ENCODE data around the gene STK32A. TPM values are rescaled to one million over a fixed set of nuclear protein-coding genes. Genes with fewer than 3 reads are reported as not detected.

The STK32A gene
- polyA plus RNA-seq, 2 donors: 0.04 to 0.09 TPM

- no peaks in the 10 kb centered on the region for H3K36me3 ChIP-seq (ENCODE audit: control insufficient read depth in 2 of 2, insufficient read depth in 2 of 2, low read length in 1 of 2)
- H3K27me3 ChIP-seq (ENCODE audit: control insufficient read depth in 1 of 2, insufficient read depth in 2 of 2, low read length in 2 of 2): no peaks in the 10 kb centered on the region
- H3K9me3 ChIP-seq (ENCODE audit: control insufficient read depth in 2 of 2, insufficient read depth in 1 of 2, low read depth in 1 of 2, low read length in 1 of 2): no peaks in the 10 kb centered on the region
- H3K4me3 ChIP-seq (ENCODE audit: low read depth in 1 of 2, low read length in 2 of 2): peak overlapping the region in 1 of 2 donors; percentile 3
- peak overlapping the region in 1 of 2 donors; percentile 61 for H3K27ac ChIP-seq (ENCODE audit: low read depth in 2 of 2, low read length in 1 of 2)
- 58 to 83% methylated on average over 9 of the region's 9 CpGs for WGBS, 2 donors
- H3K4me1 ChIP-seq (ENCODE audit: control insufficient read depth in 2 of 2, insufficient read depth in 2 of 2, low read length in 1 of 2): no peaks in the 10 kb centered on the region
Measured at GRCh38 chr5:147305147-147305546, 70.3 kb downstream of the STK32A start.

GRCh38 chr5:147306351-147306750 lies 71.5 kb downstream of the STK32A start:
- Histone ChIP-seq H3K4me1 (ENCODE audit: control insufficient read depth in 2 of 2, insufficient read depth in 2 of 2, low read length in 1 of 2) (no peaks in the 10 kb centered on the region), H3K27ac (ENCODE audit: low read depth in 2 of 2, low read length in 1 of 2) (no peak overlapping the region), H3K36me3 (ENCODE audit: control insufficient read depth in 2 of 2, insufficient read depth in 2 of 2, low read length in 1 of 2) (no peaks in the 10 kb centered on the region), H3K4me3 (ENCODE audit: low read depth in 1 of 2, low read length in 2 of 2) (no peak overlapping the region), H3K27me3 (ENCODE audit: control insufficient read depth in 1 of 2, insufficient read depth in 2 of 2, low read length in 2 of 2) (no peaks in the 10 kb centered on the region), H3K9me3 (ENCODE audit: control insufficient read depth in 2 of 2, insufficient read depth in 1 of 2, low read depth in 1 of 2, low read length in 1 of 2) (no peaks in the 10 kb centered on the region)

- 76 to 81% methylated on average over 4 of the region's 4 CpGs for WGBS, 2 donors
- no peak overlapping the region for H3K4me3 ChIP-seq (ENCODE audit: low read depth in 1 of 2, low read length in 2 of 2)
- no peaks in the 10 kb centered on the region for H3K27me3 ChIP-seq (ENCODE audit: control insufficient read depth in 1 of 2, insufficient read depth in 2 of 2, low read length in 2 of 2)
- no peaks in the 10 kb centered on the region for H3K36me3 ChIP-seq (ENCODE audit: control insufficient read depth in 2 of 2, insufficient read depth in 2 of 2, low read length in 1 of 2)
- H3K9me3 ChIP-seq (ENCODE audit: control insufficient read depth in 2 of 2, insufficient read depth in 1 of 2, low read depth in 1 of 2, low read length in 1 of 2): no peaks in the 10 kb centered on the region
- H3K27ac ChIP-seq (ENCODE audit: low read depth in 2 of 2, low read length in 1 of 2): no peak overlapping the region
- no peaks in the 10 kb centered on the region for H3K4me1 ChIP-seq (ENCODE audit: control insufficient read depth in 2 of 2, insufficient read depth in 2 of 2, low read length in 1 of 2)
Measured at GRCh38 chr5:147307170-147307569, 72.3 kb downstream of the STK32A start.

- H3K36me3 ChIP-seq (ENCODE audit: control insufficient read depth in 2 of 2, insufficient read depth in 2 of 2, low read length in 1 of 2): no peaks in the 10 kb centered on the region
- H3K4me1 ChIP-seq (ENCODE audit: control insufficient read depth in 2 of 2, insufficient read depth in 2 of 2, low read length in 1 of 2): no peaks in the 10 kb centered on the region
- H3K4me3 ChIP-seq (ENCODE audit: low read depth in 1 of 2, low read length in 2 of 2): no peak overlapping the region
- no peak overlapping the region for H3K27ac ChIP-seq (ENCODE audit: low read depth in 2 of 2, low read length in 1 of 2)
- 59 to 69% methylated on average over 4 of the region's 4 CpGs for WGBS, 2 donors
- H3K9me3 ChIP-seq (ENCODE audit: control insufficient read depth in 2 of 2, insufficient read depth in 1 of 2, low read depth in 1 of 2, low read length in 1 of 2): no peaks in the 10 kb centered on the region
- no peaks in the 10 kb centered on the region for H3K27me3 ChIP-seq (ENCODE audit: control insufficient read depth in 1 of 2, insufficient read depth in 2 of 2, low read length in 2 of 2)
Measured at GRCh38 chr5:147309621-147310020, 74.8 kb downstream of the STK32A start.

GRCh38 chr5:147310059-147310704 lies 75.4 kb downstream of the STK32A start:
- 55 to 63% methylated on average over 10 of the region's 10 CpGs for WGBS, 2 donors
- H3K4me1 ChIP-seq (ENCODE audit: control insufficient read depth in 2 of 2, insufficient read depth in 2 of 2, low read length in 1 of 2): no peaks in the 10 kb centered on the region
- H3K4me3 ChIP-seq (ENCODE audit: low read depth in 1 of 2, low read length in 2 of 2): no peak overlapping the region
- peak overlapping the region; percentile 17 to 49 for H3K27ac ChIP-seq (ENCODE audit: low read depth in 2 of 2, low read length in 1 of 2)
- H3K27me3 ChIP-seq (ENCODE audit: control insufficient read depth in 1 of 2, insufficient read depth in 2 of 2, low read length in 2 of 2): no peaks in the 10 kb centered on the region
- no peaks in the 10 kb centered on the region for H3K36me3 ChIP-seq (ENCODE audit: control insufficient read depth in 2 of 2, insufficient read depth in 2 of 2, low read length in 1 of 2)
- H3K9me3 ChIP-seq (ENCODE audit: control insufficient read depth in 2 of 2, insufficient read depth in 1 of 2, low read depth in 1 of 2, low read length in 1 of 2): no peaks in the 10 kb centered on the region

GRCh38 chr5:147317978-147318684 lies 83.3 kb downstream of the STK32A start:
- H3K27ac ChIP-seq (ENCODE audit: low read depth in 2 of 2, low read length in 1 of 2): no peak overlapping the region
- no peak overlapping the region for H3K4me3 ChIP-seq (ENCODE audit: low read depth in 1 of 2, low read length in 2 of 2)
- H3K4me1 ChIP-seq (ENCODE audit: control insufficient read depth in 2 of 2, insufficient read depth in 2 of 2, low read length in 1 of 2): no peaks in the 10 kb centered on the region
- no peaks in the 10 kb centered on the region for H3K27me3 ChIP-seq (ENCODE audit: control insufficient read depth in 1 of 2, insufficient read depth in 2 of 2, low read length in 2 of 2)
- no peaks in the 10 kb centered on the region for H3K9me3 ChIP-seq (ENCODE audit: control insufficient read depth in 2 of 2, insufficient read depth in 1 of 2, low read depth in 1 of 2, low read length in 1 of 2)
- no peaks in the 10 kb centered on the region for H3K36me3 ChIP-seq (ENCODE audit: control insufficient read depth in 2 of 2, insufficient read depth in 2 of 2, low read length in 1 of 2)
- 79 to 85% methylated on average over 7 of the region's 7 CpGs for WGBS, 2 donors

- Histone ChIP-seq H3K9me3 (ENCODE audit: control insufficient read depth in 2 of 2, insufficient read depth in 1 of 2, low read depth in 1 of 2, low read length in 1 of 2) (no peaks in the 10 kb centered on the region), H3K27ac (ENCODE audit: low read depth in 2 of 2, low read length in 1 of 2) (no peak overlapping the region), H3K4me3 (ENCODE audit: low read depth in 1 of 2, low read length in 2 of 2) (no peak overlapping the region), H3K36me3 (ENCODE audit: control insufficient read depth in 2 of 2, insufficient read depth in 2 of 2, low read length in 1 of 2) (no peaks in the 10 kb centered on the region), H3K4me1 (ENCODE audit: control insufficient read depth in 2 of 2, insufficient read depth in 2 of 2, low read length in 1 of 2) (no peaks in the 10 kb centered on the region), H3K27me3 (ENCODE audit: control insufficient read depth in 1 of 2, insufficient read depth in 2 of 2, low read length in 2 of 2) (no peaks in the 10 kb centered on the region)
- 47 to 59% methylated on average over 1 of the region's 1 CpG for WGBS, 2 donors
Measured at GRCh38 chr5:147321569-147321968, 86.7 kb downstream of the STK32A start.

- 63 to 74% methylated on average over 4 of the region's 4 CpGs for WGBS, 2 donors
- H3K4me1 ChIP-seq (ENCODE audit: control insufficient read depth in 2 of 2, insufficient read depth in 2 of 2, low read length in 1 of 2): no peaks in the 10 kb centered on the region
- no peak overlapping the region for H3K27ac ChIP-seq (ENCODE audit: low read depth in 2 of 2, low read length in 1 of 2)
- no peaks in the 10 kb centered on the region for H3K9me3 ChIP-seq (ENCODE audit: control insufficient read depth in 2 of 2, insufficient read depth in 1 of 2, low read depth in 1 of 2, low read length in 1 of 2)
- H3K27me3 ChIP-seq (ENCODE audit: control insufficient read depth in 1 of 2, insufficient read depth in 2 of 2, low read length in 2 of 2): no peaks in the 10 kb centered on the region
- H3K4me3 ChIP-seq (ENCODE audit: low read depth in 1 of 2, low read length in 2 of 2): no peak overlapping the region
- no peaks in the 10 kb centered on the region for H3K36me3 ChIP-seq (ENCODE audit: control insufficient read depth in 2 of 2, insufficient read depth in 2 of 2, low read length in 1 of 2)
Measured at GRCh38 chr5:147327421-147327820, 92.6 kb downstream of the STK32A start.

GRCh38 chr5:147327905-147328304 lies 93.1 kb downstream of the STK32A start:
- WGBS, 2 donors: 92% methylated on average over 2 of the region's 2 CpGs
- H3K27ac ChIP-seq (ENCODE audit: low read depth in 2 of 2, low read length in 1 of 2): no peak overlapping the region
- H3K4me3 ChIP-seq (ENCODE audit: low read depth in 1 of 2, low read length in 2 of 2): no peak overlapping the region
- H3K4me1 ChIP-seq (ENCODE audit: control insufficient read depth in 2 of 2, insufficient read depth in 2 of 2, low read length in 1 of 2): no peaks in the 10 kb centered on the region
- no peaks in the 10 kb centered on the region for H3K27me3 ChIP-seq (ENCODE audit: control insufficient read depth in 1 of 2, insufficient read depth in 2 of 2, low read length in 2 of 2)
- no peaks in the 10 kb centered on the region for H3K9me3 ChIP-seq (ENCODE audit: control insufficient read depth in 2 of 2, insufficient read depth in 1 of 2, low read depth in 1 of 2, low read length in 1 of 2)
- no peaks in the 10 kb centered on the region for H3K36me3 ChIP-seq (ENCODE audit: control insufficient read depth in 2 of 2, insufficient read depth in 2 of 2, low read length in 1 of 2)

GRCh38 chr5:147332658-147333057 lies 97.8 kb downstream of the STK32A start:
- H3K27ac ChIP-seq (ENCODE audit: low read depth in 2 of 2, low read length in 1 of 2): no peak overlapping the region
- H3K27me3 ChIP-seq (ENCODE audit: control insufficient read depth in 1 of 2, insufficient read depth in 2 of 2, low read length in 2 of 2): no peaks in the 10 kb centered on the region
- no peak overlapping the region for H3K4me3 ChIP-seq (ENCODE audit: low read depth in 1 of 2, low read length in 2 of 2)
- no peaks in the 10 kb centered on the region for H3K9me3 ChIP-seq (ENCODE audit: control insufficient read depth in 2 of 2, insufficient read depth in 1 of 2, low read depth in 1 of 2, low read length in 1 of 2)
- H3K4me1 ChIP-seq (ENCODE audit: control insufficient read depth in 2 of 2, insufficient read depth in 2 of 2, low read length in 1 of 2): no peaks in the 10 kb centered on the region
- 49 to 73% methylated on average over 4 of the region's 4 CpGs for WGBS, 2 donors
- no peaks in the 10 kb centered on the region for H3K36me3 ChIP-seq (ENCODE audit: control insufficient read depth in 2 of 2, insufficient read depth in 2 of 2, low read length in 1 of 2)

Data from esophagus (tissue), 2 donors.